ENCODE data around the gene NUDT16L1.

DNA sequence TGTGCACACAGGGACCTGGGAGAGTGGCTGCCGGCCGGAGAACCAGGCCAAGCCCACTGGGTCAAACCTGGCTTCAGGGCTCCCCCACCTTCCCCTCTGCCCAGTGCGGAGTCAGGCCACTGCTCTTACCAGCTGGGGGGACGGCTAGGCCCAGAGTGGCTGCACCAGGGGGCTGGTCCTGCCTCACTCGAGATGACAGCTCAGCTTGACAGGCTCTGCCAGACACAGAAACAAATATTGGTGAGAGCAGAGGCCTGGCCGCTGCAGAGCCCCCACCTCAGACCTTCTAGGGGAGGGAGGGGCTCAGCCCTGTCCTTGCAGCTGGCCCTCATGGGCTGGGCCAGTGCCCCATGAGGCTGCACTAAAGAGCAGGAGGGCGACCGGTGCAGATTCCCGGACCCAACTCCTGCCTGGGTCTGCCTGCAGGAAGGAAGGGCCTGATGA lies 4.5 kb downstream of the NUDT16L1 start:
- no peak for TF ChIP-seq EZH2phosphoT487 (IDR thresholded peaks at IDR 0.05; ENCODE audit: borderline replicate concordance, low read depth, low read length)
- TF ChIP-seq, protein P1, sequence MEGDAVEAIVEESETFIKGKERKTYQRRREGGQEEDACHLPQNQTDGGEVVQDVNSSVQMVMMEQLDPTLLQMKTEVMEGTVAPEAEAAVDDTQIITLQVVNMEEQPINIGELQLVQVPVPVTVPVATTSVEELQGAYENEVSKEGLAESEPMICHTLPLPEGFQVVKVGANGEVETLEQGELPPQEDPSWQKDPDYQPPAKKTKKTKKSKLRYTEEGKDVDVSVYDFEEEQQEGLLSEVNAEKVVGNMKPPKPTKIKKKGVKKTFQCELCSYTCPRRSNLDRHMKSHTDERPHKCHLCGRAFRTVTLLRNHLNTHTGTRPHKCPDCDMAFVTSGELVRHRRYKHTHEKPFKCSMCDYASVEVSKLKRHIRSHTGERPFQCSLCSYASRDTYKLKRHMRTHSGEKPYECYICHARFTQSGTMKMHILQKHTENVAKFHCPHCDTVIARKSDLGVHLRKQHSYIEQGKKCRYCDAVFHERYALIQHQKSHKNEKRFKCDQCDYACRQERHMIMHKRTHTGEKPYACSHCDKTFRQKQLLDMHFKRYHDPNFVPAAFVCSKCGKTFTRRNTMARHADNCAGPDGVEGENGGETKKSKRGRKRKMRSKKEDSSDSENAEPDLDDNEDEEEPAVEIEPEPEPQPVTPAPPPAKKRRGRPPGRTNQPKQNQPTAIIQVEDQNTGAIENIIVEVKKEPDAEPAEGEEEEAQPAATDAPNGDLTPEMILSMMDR (conservative IDR thresholded peaks at IDR 0.05; ENCODE audit: low read length), result no peak
